Endometrial microvascular endothelial cells (primary cell): ENCODE results near the gene TBC1D22A. TPM values are rescaled to one million over a fixed set of nuclear protein-coding genes. Genes with fewer than 3 reads are reported as not detected.
"Not testable (repeated sequence)": the region's sequence is repeated elsewhere in the genome, so short reads cannot be mapped to it uniquely, and the experiment has no call there.

ENCODE experiments used
- in situ Hi-C: cut with HindIII; loops from 2 replicates; pipeline ENCODE4 v1.10.0; 2017; ENCODE audit warnings: low sequenced_read_pairs, low pct_unique_long_range_greater_than_20kb; ENCODE audit errors: inconsistent ontology term
- total RNA-seq: library from RNA; depleted of rRNA; stranded (reverse); fragments of >200 nt; gene quantifications from one replicate; pipeline ENCODE4 v1.2.3, GENCODE V29; 2015; ENCODE audit errors: inconsistent ontology term

The TBC1D22A gene
- total RNA-seq, 1 donor from 2014 or later, result 20.0 TPM

- in situ Hi-C loops, result not testable (repeated sequence)
Observed at GRCh38 chr22:46978668-46979067, 216.2 kb downstream of the TBC1D22A start.

GRCh38 chr22:46979506-46979905 is 217.1 kb downstream of the TBC1D22A start:
- in situ Hi-C loops, result no loop called here

- in situ Hi-C loops, result no loop called here
Observed at GRCh38 chr22:46980392-46980791, 217.9 kb downstream of the TBC1D22A start.

- in situ Hi-C loops, result no loop called here
Observed at GRCh38 chr22:46982635-46983034, 220.2 kb downstream of the TBC1D22A start.

- in situ Hi-C loops, result no loop called here
Observed at GRCh38 chr22:46983046-46983445, 220.6 kb downstream of the TBC1D22A start.

- in situ Hi-C loops, result no loop called here
Observed at GRCh38 chr22:46984751-46985506, 222.5 kb downstream of the TBC1D22A start.

GRCh38 chr22:46985507-46985882 is 223.0 kb downstream of the TBC1D22A start:
- in situ Hi-C loops, result no loop called here

- in situ Hi-C loops, result no loop called here
Observed at GRCh38 chr22:46986788-46987187, 224.3 kb downstream of the TBC1D22A start.

- in situ Hi-C loops, result no loop called here
Observed at GRCh38 chr22:46990937-46991550, 228.6 kb downstream of the TBC1D22A start.

GRCh38 chr22:46991666-46992065 is 229.2 kb downstream of the TBC1D22A start:
- in situ Hi-C loops, result no loop called here

- in situ Hi-C loops, result no loop called here
Observed at GRCh38 chr22:46992121-46992731, 229.8 kb downstream of the TBC1D22A start.

- in situ Hi-C loops, result no loop called here
Observed at GRCh38 chr22:46993633-46994032, 231.2 kb downstream of the TBC1D22A start.

GRCh38 chr22:46994265-46994664 is 231.8 kb downstream of the TBC1D22A start:
- in situ Hi-C loops, result no loop called here

GRCh38 chr22:46994983-46995382 is 232.5 kb downstream of the TBC1D22A start:
- in situ Hi-C loops, result no loop called here

- in situ Hi-C loops, result no loop called here
Observed at GRCh38 chr22:46995501-46996360, 233.3 kb downstream of the TBC1D22A start.

GRCh38 chr22:46996595-46997310 is 234.3 kb downstream of the TBC1D22A start:
- in situ Hi-C loops, result no loop called here

GRCh38 chr22:46997311-46997970 is 235.0 kb downstream of the TBC1D22A start:
- in situ Hi-C loops, result no loop called here

GRCh38 chr22:46998331-46998730 is 235.9 kb downstream of the TBC1D22A start:
- in situ Hi-C loops, result no loop called here
